Mucosa of gallbladder (tissue), 1 donor: ENCODE measurements around the gene ADGB. TPM values are rescaled to one million over a fixed set of nuclear protein-coding genes. Genes with fewer than 3 reads are reported as not detected.
"Not testable (repeated sequence)": the region's sequence is repeated elsewhere in the genome, so short reads cannot be mapped to it uniquely, and the experiment has no call there.

Source experiments
- DNase-seq: peaks from one replicate; pipeline ENCODE4 v3.0.0-alpha.2; 2020; ENCODE audit warnings: low spot score
- total RNA-seq: library from RNA; stranded (reverse); gene quantifications from one replicate; pipeline ENCODE4 v1.2.1, GENCODE V29; 2021
- donor health status: DM: no; HTN: no; CAD: no.

The ADGB gene
- total RNA-seq, 1 donor from 2014 or later = not detected

GRCh38 chr6:146815511-146816462 lies 217.0 kb downstream of the ADGB start:
- DNase-seq = not testable (repeated sequence)

DNA sequence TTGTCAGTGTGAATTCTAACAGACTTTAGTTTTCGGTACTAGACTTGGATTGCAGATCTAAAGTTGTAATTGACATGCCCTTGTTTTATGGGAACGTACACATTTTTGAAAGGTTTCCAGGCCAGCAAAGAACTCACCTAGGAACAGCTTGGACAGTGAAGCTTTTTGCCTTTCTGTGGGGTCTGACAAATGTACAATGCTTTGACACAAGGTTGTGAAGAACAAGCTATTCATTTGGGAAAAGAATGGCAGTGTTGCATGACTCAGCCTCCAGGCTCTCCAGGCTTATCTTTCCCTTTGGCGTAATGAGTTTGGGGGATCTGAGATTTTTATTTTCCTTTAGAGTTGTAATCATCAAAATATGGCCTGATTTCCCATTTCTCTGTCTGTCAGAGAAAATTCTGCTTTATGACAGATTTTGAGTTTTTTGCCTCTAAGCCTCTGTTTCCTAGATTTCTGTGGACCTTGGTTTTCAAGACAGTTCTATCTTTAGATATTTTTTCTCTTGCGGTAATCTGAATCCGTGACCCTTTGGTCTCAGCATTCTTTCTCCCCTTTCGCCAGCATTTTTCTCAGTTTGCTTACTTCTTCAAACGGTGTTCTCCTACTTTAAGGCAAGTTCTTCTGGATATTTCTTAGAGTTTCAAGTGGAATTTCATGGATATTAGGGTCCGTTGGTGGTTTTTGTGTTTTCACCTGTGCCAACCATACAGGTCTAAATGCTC lies 221.0 kb downstream of the ADGB start:
- no peak for DNase-seq

DNA sequence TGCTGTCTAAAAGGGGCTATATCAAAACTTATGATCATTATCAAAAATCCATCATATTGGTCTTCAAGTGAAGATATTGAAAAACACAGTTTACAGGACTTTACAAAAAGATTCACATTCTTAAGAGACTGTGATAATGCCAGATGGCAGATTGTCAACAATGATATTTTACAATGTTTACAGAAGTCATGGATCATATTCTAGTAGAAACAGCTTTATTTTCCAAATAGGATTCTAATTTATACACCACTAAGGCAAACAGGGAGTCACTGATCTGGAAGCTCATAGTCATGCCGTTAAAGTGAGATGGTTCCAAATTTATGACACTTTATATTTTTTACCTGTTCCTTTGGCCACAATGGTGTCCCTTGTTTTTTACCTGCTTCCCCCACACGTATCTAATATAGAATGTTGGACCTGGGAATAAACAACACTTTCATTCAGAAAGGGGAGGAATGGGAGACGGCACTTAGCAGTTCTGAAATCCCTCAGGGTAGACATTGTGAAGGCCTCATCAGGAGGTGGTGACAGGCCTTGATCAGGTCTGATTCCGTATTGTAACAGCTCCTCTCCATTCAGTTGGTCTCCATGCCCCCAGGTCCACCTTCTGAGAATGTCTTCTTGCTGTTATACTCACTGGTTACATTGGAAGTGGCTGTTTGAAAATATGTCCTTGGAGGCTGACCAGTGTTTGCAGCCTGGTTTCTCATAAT lies 228.6 kb downstream of the ADGB start:
- no peak for DNase-seq

GRCh38 chr6:146829792-146830565 lies 231.2 kb downstream of the ADGB start:
- no peak for DNase-seq

GRCh38 chr6:146833157-146833556 lies 234.4 kb downstream of the ADGB start:
- DNase-seq = no peak

GRCh38 chr6:146840216-146840615 lies 241.4 kb downstream of the ADGB start:
- no peak for DNase-seq

GRCh38 chr6:146840641-146841040 lies 241.9 kb downstream of the ADGB start:
- no peak for DNase-seq

DNA sequence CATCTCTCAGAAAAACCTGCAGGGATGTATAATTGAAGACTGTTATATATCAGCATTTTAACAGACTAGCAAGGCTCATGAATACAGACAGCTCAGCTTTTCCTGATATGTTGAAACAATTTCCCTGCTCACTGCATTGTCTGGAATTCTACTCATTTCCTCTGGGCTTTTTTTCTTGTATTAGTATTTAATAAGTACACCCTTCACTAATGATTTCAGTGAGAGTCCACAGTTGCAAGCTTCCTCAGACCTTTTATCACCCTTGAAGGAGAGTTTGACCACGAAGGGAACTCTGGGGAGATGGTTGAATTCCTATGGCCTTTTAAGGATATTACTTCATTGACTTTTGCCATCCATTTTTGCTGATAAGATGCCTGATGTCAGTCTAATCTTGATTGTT lies 248.7 kb downstream of the ADGB start:
- DNase-seq = no peak

DNA sequence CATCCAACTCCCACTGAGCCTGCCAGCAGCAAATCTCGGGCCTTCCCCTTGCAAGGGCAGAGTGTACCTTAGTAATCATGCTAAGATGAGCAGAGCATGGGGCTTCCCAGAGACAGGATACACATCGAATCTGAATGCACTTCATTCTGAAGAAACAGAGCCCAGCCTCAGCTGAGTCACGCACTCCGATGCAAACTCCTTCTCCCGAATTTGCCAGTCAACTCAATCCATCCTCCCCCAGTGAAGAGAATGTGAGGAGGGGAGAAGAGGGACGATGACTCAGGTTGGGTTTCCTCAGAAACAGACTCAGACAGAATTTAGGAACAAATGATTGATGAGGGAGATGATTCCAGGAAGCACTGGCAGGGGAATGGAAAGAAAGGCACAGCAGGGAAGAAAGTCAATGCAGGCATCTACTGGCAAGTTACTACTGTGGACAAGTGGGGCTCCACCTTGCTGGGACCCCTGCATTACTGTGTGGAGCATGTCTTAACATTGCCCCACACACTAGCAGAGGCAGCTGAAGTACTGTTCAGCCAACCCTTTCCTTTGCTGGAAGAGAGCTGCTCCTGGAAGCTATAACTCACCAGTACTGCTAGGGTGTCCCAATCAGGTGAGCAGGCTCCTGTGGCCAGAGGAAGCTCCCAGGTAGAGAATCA lies 251.6 kb downstream of the ADGB start:
- no peak for DNase-seq

DNA sequence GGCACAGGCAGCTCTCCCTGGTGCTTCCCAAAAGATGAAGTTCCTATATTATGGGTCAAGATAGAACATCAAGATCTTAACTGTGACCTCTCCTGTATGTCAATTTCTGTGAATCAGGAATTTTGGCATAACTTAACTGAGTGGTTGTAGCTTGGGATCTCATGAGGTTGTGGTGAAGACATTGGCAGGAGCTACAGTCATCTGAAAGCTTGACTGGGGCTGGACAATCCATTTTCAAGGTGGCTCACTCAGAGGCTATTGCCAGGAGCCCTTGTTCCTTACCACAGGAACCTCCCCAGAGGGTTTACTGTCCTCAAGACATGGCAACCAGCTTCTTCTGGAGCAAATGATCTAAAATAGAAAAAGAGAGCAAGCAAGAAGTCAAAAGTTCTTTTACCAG lies 252.2 kb downstream of the ADGB start:
- DNase-seq = no peak

GRCh38 chr6:146851837-146852236 lies 253.1 kb downstream of the ADGB start:
- no peak for DNase-seq

DNA sequence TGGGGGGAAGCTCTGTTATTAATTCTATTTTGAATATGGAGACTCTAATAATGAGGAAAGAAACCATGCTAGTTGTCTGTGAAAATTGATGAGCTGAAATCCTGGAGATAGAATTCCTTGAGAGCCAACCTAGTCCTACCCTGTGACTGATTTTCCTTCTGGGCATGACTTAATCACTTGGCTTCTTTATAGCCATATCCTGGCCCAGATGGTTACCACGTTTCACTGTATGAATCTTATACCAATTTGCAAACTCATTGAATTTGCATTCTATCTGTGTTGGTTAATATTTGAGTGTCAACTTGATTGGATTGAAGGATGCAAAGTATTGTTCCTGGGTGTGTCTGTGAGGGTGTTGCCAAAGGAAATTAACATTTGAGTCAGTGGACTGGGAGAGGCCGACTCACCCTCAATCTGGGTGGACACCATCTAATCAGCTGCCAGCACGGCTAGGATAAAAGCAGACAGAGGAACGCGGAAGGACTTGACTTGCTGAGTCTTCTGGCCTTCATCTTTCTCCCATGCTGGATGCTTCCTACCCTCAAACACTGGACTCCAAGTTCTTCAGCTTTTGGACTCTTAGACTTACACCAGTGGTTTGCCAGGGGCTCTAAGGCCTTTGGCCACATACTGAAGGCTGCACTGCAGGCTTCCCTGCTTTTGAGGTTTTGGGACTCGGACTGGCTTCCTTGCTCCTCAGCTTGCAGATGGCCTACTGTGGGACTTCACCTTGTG lies 255.9 kb downstream of the ADGB start:
- not testable (repeated sequence) for DNase-seq

- DNase-seq = no peak
These were observed 257.1 kb downstream of the ADGB start for GRCh38 chr6:146855889-146856288.

- DNase-seq = no peak
These were observed 257.5 kb downstream of the ADGB start for GRCh38 chr6:146856296-146856695.

- peak; percentile 87 for DNase-seq
These were observed 258.6 kb downstream of the ADGB start for GRCh38 chr6:146857180-146857979.

GRCh38 chr6:146857980-146858347 lies 259.2 kb downstream of the ADGB start:
- no peak for DNase-seq

DNA sequence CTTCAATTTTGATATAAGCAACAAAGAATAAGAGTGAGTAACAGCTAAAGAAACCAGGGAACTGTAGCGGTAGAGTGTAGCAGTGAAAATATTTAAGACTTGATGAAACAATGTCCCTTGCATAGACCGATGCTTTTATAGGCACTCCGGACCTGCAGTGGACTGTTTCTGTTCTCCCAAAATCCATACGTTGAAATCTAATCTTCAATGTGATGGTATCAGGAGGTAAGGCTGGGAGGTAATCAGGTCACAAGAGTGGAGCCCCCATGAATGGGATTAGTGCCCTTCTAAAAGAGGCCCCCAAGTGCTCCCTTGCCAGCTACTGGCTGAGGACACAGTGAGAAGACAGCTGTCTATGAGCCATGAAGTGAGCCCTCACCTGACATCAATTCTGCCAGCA lies 260.4 kb downstream of the ADGB start:
- no peak for DNase-seq

DNA sequence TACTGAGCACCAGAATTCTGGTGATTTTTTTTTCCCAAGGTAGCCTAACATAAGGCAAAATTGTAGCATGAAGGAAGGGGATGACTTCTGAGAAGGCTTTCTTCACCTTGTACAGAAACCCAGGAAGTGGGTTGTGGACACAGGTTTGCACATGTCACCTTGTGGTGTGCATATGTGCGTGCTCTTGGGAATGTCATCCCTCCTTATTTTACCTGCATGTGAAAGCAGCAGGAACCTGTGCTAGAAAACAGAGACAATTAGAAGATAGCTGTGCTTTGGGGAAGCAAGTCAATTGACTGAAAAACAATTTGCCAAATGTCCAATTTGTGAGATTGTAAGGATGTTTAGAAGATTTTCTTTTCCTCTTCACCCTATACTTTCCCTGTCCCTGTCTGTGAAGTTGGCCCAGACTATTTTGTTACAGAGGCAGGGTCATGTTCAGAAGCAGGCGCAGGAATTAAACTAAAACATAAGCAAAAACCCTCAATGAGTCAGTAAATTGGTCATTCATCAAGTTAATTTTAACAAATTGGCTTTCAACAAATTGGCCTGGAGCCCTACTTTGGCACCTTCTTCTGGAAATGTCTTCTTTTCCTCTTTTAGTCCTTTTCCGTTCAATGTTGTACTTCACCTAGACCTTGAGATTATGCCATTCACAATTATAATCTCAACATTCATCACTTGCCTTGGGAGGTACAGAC lies 261.2 kb downstream of the ADGB start:
- no peak for DNase-seq

GRCh38 chr6:146860583-146860982 lies 261.8 kb downstream of the ADGB start:
- DNase-seq = no peak
